Measurements from ENCODE around the gene SCCPDH.
"Not testable (repeated sequence)": the region's sequence is repeated elsewhere in the genome, so short reads cannot be mapped to it uniquely, and the experiment has no call there.

SCCPDH gene

DNA sequence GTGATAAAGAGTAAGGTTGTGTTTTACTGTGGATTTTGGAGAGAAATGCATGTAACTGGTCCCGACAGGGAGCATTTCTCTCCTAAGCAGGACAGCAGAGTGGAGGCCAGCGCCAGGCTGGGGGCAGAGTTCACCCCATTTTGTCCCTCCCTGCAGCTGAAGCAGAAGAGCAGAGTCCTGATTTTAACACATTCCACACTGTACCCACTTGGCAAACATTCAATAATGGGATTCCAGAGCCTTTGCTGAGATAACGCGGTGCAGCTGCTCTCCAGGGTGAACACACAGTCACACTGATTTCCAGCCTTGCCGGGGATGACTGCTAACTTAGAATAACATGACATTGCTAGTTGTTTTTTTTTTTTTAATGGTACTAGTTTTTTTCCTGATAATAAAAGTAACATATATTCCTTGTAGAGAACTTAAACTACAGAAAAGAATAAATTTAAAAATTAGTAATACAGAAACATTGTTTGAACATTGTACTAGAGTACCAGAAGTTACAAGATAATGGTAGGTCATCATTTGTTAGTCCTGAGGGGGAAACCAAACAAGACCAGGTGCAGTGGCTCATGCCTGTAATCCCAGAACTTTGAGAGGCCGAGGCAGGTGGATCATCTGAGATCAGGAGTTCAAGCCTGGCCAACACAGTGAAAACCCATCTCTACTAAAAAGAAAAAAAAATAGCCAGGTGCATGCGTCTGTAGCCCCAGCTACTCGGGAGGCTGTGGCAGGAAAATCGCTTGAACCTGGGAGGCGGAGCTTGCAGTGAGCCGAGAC, 77.2 kb downstream of the SCCPDH start:
- DNase-seq (ENCODE audit: low read depth) = no peak

DNA sequence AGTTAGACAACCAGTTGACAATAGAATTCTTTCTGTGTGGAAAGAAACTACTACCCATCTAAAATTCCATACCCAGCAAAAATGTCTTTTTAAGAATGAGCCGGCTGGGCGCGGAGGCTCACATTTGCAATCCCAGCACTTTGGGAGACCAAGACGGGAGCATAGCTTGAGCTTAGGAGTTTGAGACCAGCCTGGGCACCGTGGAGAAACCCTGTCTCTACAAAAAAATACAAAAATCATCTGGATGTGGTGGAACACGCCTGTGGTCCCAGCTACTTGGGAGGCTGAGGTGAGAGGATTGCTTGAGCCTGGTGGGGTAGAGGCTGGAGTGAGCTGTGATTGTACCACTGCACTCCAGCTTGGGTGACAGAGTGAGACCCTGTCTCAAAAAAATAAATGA, 79.2 kb downstream of the SCCPDH start:
- no peak for DNase-seq (ENCODE audit: low read depth)

DNA sequence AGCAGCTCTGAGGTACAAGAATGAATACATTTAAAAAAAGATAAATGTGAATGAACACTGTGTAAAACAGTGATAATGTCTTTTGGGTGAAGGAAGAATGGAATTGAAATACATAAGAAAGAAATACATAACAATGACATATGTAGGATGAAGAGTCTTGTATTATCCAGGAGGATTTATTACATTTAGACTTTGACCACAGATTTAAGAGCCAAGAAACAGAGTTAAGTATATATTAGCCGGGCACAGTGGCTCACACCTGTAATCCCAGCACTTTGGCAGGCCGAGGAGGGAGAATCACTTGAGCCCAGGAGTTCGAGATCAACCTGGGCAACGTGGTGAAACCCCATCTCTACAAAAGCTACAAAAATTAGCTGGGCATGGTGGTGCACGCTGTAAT, 79.7 kb downstream of the SCCPDH start:
- no peak for DNase-seq (ENCODE audit: low read depth)

DNA sequence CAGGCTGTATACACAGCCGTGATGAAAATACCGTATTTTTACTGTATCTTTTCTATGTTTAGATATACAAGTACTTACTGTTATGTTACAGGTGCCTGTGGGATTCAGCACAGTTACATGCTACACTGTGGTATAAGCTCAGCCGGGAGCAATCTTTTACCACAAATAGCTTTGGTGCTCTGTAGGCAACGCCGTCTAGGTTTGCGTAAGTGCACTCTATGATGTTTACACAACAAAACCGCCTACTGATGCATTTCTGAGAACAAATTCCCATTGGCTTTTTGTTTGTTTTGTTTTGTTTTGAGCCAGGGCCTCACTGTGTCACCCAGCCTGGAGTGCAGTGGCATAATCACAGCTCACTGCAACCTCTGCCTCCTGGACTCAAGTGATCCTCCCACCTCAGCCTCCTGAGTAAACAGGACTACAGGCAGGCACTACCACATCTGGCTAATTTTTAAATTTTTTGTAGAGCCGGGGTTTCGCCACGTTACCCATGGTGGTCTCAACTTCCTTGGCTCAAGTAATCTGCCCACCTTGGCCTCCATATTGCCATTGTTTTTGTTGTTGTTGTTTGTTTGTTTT, 81.0 kb downstream of the SCCPDH start:
- DNase-seq (ENCODE audit: low read depth) = no peak

DNA sequence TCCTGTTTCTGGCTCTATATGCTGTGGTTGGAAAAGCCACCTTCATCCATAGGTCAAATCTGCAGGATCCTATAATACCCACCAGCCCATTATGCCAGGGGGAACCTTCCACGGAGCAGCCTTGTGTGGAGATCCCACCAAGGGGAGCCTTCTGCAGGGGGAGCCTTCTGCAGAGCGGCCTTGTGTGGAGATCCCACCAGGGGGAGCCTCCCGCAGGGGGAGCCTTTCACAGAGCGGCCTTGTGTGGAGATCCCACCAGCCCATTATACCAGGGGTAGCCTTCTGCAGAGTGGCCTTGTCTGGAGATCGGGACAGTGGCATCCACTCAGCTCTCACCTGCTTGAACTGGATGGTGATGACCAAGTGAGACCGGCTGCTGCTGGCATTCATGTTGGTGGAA, 85.3 kb downstream of the SCCPDH start:
- DNase-seq (ENCODE audit: low read depth) = no peak

DNA sequence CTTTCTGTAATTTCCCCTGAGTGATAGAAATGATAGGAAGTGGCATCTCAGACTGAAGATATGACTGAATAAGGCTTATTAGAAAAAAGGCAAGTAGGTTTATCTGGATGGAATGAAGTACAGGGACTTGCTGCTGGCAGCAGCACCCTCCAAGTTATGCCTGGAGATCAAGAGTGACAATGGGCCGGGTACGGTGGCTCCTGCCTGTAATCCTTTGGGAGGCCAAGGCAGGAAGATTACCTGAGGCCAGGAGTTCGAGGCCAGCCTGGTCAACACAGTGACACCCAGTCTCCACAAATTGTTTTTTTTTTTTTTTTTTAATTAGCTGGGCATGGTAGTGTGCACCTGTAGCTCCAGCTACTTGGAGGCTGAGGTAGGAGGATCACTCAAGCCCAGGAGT, 87.8 kb downstream of the SCCPDH start:
- no peak for DNase-seq (ENCODE audit: low read depth)

DNA sequence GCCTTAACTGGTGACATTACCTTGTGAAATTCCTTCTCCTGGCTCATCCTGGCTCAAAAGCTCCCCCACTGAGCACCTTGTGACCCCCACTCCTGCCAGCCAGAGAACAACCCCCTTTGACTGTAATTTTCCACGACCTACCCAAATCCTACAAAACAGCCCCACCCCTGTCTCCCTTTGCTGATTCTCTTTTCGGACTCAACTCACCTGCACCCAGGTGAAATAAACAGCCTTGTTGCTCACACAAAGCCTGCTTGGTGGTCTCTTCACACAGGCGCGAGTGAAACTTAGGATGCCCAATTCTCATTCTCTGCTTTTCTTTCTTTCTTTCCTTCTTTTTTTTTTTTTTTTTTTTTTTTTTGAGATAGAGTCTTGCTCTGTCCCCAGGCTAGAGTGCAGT, 89.1 kb downstream of the SCCPDH start:
- DNase-seq (ENCODE audit: low read depth) = not testable (repeated sequence)

DNA sequence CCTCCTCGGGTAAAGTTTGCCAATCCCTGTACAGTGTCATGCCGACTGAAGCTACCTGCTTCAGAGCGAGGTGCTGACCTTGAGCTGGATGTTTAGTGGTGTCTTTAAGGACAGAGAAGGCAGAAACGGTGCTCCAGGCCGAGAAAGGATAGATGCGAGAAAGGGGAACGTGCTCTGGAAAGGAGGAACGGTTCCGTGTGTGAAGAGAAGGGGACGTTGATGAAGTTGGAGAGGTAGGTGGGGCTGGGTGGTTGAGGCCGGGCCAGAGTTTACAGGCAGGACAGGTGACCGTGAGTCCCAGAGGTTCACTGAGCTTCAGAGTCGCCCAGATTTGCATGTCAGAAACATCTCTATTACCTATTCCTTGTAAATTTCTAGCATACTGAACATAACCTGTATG, 90.7 kb downstream of the SCCPDH start:
- no peak for DNase-seq (ENCODE audit: low read depth)

DNA sequence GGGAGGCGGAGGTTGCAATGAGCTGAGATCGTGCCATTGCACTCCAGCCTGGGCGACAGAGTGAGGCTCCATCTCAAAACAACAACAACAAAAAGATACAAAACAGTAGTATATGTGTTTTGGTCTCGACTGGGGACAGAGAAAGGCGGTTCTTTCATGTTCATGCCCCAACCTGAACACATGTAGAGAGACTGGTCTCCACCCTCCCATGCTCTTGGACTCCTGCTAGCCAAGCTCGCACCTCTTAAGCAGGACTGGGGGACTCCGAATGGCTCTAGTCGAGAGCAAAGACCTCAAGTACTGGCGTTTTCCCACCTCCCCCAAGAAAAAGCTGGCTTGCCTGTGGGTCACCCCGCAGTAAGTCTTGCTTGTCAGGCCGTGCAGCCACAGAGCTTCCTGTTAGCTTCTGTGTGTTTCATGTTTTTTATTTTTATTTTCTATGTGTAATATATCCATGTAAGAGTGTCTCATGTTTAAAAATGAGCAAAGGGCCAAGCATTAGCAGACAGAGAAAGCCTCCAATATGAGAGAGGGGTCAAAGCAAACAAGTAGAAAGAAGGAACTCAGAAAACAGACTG, 91.6 kb downstream of the SCCPDH start:
- DNase-seq (ENCODE audit: low read depth) = no peak

Data from stimulated activated CD8-positive, alpha-beta memory T cell treated with anti-CD3 and anti-CD28 coated beads, Interleukin-15, amount 100 ng/mL, for 24 hours (primary cell).